Fibroblast of villous mesenchyme (primary cell): ENCODE measurements around the gene ZFAND2B. TPM values are rescaled to one million over a fixed set of nuclear protein-coding genes. Genes with fewer than 3 reads are reported as not detected.

Experiments
- DNase-seq: peaks from one replicate; pipeline ENCODE4 v3.0.0-alpha.2; 2010; ENCODE audit warnings: low read depth
- H3K4me3 ChIP-seq: 2 replicates; pipeline ENCODE4 v1.5.1; 2011; ENCODE audit warnings: low read depth, mild to moderate bottlenecking, low read length
- total RNA-seq: library from RNA; depleted of rRNA; stranded (reverse); fragments of >200 nt; gene quantifications from 2 replicates; pipeline ENCODE4 v1.2.3, GENCODE V29; 2012
- TF ChIP-seq, protein P1 (sequence below): IDR thresholded peaks from 2 replicates; pipeline ENCODE4 v1.5.1; 2012; ENCODE audit warnings: low read depth, mild to moderate bottlenecking, low read length; ENCODE audit not compliant: insufficient read depth

ZFAND2B gene, protein sequence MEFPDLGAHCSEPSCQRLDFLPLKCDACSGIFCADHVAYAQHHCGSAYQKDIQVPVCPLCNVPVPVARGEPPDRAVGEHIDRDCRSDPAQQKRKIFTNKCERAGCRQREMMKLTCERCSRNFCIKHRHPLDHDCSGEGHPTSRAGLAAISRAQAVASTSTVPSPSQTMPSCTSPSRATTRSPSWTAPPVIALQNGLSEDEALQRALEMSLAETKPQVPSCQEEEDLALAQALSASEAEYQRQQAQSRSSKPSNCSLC
- total RNA-seq, result 25.5 and 29.3 TPM in 2 replicates

DNA sequence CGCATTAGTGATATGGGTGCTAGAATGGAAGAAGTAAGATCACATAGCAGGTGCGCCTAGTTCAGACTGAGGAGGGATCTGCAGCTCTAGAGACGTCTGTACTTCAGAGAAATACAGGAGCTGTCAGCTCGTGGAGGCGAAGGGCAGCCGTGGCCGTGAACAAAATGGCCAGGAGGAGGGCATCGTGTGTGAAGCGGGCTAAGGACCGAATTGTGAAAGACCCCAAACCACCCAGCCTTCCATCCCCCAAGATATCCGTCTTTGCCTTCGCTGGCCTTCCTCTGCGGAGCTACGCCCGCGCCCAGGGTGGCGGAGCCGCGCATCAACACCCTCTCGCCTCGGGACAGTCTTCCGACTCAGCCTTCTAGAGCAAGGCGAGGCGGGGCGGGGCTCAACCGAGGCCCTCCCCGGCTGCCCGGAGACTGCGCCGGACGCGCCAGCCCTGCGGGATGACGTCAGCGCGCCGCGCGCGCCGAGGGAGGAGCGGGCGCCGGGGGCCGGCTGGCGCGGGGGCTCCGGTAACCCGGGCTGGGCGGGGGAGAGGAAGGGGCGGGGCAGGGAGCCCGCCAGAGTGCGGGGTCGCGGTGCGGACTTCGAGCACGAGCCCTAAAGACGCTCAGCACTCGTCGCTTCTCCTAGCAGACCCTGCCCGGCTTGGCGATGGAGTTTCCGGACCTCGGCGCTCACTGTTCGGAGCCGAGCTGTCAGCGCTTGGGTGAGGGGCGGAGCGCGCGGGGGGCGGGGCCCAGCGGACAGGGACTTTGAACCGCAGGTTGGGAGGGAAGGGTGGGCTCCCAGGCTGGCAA, at the start of gene ZFAND2B:
Gene ZFAND2B (plus strand): TSS at position 455 of the 806 bp plus-strand sequence. CDS start 206 bp downstream, at position 661.
- peak; percentile 93 for DNase-seq
- peak within 1 kb of the TSS; percentile 79 for H3K4me3 ChIP-seq
- TF ChIP-seq, protein P1, sequence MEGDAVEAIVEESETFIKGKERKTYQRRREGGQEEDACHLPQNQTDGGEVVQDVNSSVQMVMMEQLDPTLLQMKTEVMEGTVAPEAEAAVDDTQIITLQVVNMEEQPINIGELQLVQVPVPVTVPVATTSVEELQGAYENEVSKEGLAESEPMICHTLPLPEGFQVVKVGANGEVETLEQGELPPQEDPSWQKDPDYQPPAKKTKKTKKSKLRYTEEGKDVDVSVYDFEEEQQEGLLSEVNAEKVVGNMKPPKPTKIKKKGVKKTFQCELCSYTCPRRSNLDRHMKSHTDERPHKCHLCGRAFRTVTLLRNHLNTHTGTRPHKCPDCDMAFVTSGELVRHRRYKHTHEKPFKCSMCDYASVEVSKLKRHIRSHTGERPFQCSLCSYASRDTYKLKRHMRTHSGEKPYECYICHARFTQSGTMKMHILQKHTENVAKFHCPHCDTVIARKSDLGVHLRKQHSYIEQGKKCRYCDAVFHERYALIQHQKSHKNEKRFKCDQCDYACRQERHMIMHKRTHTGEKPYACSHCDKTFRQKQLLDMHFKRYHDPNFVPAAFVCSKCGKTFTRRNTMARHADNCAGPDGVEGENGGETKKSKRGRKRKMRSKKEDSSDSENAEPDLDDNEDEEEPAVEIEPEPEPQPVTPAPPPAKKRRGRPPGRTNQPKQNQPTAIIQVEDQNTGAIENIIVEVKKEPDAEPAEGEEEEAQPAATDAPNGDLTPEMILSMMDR, result no peak

DNA sequence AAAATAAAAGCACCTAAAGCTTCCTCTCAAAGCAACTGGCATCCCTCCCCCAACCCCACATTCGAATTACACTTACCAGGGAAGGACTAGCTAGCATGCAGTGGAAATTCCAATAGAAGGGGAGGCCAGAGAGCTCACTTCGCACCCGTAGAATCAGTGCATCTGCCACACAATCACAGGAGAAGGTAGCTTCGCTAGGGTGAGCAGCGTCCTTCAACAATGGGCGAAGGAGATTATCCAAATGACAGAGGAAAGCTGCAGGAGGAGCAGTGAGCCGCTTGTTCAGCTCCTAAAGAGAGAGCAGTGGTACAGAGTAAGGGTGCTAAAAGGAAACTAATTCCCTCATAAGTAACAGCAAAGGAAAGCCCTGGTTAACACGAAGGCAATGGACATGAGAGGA, 49.2 kb upstream of the ZFAND2B start:
- TF ChIP-seq, protein P1, result no peak
- no peak overlapping the region for H3K4me3 ChIP-seq
- DNase-seq, result no peak

DNA sequence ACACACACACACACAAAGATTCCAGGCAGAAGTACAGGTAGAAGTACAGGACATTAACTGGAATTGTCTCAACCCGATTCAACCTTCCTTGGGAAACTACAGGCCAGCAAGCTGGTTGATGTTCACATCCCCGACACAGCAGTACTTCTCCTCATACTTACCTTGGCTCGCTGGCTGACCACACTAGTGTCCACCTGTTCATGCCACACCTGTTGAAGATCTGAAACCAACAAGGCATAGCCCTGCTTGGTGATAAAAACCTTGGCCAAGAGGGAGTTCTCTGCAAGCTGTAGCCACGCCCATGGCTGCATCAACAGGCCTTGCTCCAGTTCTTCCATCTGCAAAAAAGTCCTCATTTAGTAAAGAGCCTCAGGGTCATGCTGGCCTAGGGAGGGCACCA, 48.6 kb upstream of the ZFAND2B start:
- DNase-seq, result no peak
- no peak overlapping the region for H3K4me3 ChIP-seq
- TF ChIP-seq, protein P1, result no peak

DNA sequence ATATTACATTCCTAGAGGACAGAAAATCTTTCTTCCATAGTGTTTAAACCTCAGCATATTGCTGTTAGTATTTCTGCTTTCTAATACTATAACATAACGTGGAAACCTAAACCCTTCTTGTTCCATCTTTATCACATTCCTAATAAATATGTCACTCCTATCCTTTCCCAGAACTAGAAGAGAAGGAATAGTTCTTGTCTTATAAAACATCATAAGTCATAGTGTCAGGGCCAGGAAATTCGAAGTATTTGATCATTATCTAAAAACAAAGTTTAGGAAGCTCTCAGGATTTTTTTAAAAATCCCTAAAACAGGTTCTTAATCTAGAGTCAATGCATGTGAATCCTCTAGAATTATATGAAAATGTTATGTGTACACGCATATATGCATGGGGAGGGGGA, 48.0 kb upstream of the ZFAND2B start:
- H3K4me3 ChIP-seq, result no peak overlapping the region
- TF ChIP-seq, protein P1, result no peak
- no peak for DNase-seq

DNA sequence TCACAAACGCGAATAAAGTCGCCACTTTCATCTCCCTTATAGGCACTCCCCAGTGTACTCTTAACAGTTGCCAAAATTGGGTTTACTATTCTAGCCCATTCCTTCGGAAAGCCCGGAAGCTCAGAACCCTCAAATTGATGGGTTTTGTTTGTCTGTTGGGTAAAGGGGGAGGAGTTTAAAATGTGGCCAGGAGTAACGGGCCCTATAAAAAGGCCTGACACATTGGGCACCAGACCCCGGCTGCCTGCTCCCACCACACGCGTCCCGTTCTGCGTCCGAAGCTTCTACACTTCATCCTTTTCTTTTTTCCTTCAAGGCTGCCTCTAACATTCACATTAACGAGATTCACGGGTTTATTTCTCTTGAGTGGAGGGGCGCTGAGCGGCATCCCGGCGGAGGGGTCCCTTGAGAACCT, 46.8 kb upstream of the ZFAND2B start:
- TF ChIP-seq, protein P1, result no peak
- peak overlapping the region; percentile 85 for H3K4me3 ChIP-seq
- no peak for DNase-seq

DNA sequence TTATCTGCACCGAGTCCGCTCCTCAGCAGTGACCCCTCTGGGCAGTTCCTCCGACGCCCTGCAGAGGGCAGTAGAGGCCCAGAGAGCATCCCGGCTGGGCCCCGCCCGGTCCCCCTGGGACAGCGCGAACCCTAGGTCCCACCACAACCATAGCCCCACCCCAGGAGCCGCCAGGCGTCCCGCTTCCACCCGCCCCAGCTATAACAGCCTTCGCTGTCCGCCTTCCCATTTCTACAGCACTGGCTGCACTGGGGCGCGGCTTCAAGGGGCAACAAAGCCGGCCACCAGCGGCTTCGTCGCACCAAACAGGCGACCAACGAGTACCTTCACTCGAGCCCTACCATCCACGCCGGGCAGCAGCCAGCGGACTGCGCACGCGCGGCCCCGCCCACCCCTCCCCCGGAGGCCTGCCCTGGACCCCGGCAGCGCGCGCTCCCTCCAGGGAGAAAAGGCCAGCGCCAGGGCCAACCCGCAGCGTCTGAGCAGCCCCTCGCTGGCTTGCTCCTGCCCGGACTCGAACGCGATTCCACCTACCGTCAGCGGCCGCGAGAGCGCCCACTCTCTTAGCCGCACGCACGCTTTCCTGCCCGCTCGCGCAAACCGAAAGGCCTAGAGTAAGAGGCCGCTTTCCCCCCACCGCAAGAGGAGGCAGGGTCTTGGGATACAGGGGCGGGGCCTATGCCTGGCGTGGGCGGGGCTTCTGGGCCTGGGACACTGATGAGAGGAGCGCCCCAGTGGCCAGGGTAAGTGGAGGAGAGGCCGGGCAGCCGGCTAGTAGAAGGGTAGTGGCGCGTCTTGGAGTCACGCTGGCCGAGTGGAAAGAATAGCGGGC, 46.2 kb upstream of the ZFAND2B start, which contains the start of gene NHEJ1:
Gene NHEJ1 (minus strand): TSS at position 630 of the 832 bp plus-strand sequence. CDS start 2,453 bp downstream, outside the sequence.
- peak within 1 kb of the TSS; percentile 85 for H3K4me3 ChIP-seq
- TF ChIP-seq, protein P1, result peak; percentile 98
- peak; percentile 95 for DNase-seq
